MV-4-11 (cell line): ENCODE measurements around the gene OSBPL3.

Experiments
- DNase-seq: peaks from one replicate; lab custom pipeline; 2025; lab: John Stamatoyannopoulos, UW

Gene OSBPL3

DNA sequence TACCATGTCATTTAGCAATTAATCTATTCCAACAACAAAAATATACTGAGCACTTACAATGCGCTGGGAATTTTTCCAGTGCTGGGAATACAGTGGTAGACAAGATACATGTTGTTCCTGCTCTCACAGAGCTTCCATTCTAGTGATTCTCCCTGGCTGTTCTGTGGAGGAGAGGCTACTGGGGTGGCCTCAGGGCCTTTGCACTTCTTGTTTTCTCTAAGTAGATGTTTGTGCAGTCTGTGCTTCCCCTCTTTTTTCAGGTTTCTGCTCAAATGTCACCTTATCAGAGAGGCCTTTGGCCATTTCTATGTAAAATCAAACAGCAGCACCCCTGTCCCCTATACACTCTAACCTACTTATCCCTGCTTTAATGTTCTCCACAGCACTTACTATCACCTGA lies 24.7 kb downstream of the OSBPL3 start:
- no peak for DNase-seq

DNA sequence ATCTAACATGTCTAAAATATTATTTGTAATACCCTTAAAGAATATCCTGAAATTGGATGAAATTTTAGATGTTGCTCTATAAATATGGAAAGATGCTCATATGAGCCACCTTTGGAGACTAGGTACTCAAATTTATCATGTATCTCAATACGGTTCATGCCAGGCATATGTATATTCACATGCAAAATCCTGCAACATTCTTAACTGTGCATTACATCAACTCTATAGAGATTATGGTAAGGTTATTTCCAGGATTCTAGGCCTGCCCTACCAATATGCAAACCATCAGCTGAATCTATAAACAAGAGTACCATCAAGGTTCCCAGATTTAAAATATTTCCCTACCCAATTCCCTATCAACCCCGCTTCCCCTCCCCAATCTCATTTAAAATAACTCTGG lies 27.5 kb downstream of the OSBPL3 start:
- DNase-seq = no peak

DNA sequence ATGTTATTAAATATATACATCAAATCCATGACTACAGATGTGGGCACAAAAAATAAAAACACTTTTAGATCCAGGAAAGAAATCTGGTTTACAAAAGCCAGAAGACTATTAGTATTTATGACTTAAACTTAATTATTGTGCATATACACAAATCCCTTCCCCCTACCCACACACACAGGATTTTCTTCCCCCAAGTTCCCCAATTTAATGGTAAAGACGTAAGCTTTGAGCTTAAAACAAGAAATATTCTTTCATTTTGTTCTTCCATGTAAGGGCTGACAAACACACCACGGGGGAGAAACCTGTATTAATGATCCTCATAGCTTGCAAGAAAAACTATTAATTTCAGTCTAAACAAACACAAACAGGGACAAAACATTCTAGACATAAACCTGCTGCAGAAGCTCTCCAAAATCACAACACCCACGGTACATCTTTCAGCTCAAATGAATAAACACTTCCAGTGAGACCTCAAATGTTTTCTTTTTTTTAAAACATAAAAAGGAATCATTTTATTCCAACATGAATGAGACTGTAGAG lies 28.5 kb downstream of the OSBPL3 start:
- no peak for DNase-seq

DNA sequence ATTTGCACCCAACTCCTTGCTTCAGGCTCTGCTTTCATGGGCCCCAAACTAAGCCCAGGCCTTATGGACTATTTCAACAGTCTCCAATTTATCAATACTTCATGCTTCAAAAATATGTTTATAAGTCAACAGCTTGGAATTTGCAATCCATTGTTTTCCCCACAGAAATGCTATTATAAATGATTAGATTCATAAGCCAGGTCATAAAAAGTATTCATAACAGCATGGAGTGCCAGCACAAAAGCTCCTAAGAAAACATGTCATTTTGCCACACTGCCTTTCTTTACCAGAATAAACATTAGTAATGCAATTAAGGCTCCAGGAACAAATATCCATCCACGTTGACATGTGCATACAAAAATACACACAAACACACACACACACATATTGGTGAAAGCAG lies 30.1 kb downstream of the OSBPL3 start:
- DNase-seq = no peak

DNA sequence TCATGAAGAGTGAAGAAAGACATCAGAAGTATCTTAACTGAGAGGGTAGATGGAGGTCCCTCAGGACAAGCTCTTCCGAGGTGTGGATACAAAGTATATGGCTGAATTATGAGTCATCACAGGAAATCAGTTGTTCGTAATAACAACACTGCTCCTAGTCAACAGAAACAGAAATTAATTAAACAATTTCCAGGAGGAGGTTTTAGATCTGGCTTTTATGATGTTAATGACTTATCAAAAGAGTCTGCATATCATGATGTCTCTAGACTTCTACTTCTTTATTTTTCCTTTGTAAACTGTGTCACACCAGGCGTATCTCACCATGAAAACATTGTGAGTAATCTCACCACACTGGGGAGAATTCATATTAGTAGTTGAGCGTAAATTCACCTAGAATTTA lies 31.2 kb downstream of the OSBPL3 start:
- no peak for DNase-seq

GRCh38 chr7:24946467-24946866 lies 33.5 kb downstream of the OSBPL3 start:
- DNase-seq = no peak

GRCh38 chr7:24945899-24946298 lies 34.1 kb downstream of the OSBPL3 start:
- no peak for DNase-seq

GRCh38 chr7:24943096-24943948 lies 36.7 kb downstream of the OSBPL3 start:
- DNase-seq = no peak

GRCh38 chr7:24942226-24942625 lies 37.8 kb downstream of the OSBPL3 start:
- DNase-seq = no peak

GRCh38 chr7:24939416-24939815 lies 40.6 kb downstream of the OSBPL3 start:
- DNase-seq = peak; percentile 57

- DNase-seq = no peak
Measured at GRCh38 chr7:24936121-24936824, 43.7 kb downstream of the OSBPL3 start.

DNA sequence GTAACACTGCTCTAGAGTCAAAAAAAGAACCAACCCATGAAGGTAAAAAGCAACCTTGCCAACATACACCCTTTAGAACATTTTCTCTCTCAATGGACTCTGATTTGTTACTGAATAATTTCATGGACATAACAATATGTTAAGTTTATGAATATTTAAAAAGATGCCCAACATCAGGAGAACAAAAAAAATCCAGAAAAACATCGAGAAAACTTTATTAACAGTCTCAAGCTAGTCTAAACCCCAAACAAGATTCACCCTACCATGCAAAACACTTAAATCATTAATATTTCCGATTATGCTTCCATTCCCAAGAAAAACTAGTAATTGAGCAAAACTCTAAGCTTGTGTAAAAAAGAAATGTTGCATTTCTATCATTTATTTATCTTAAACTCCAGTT lies 46.7 kb downstream of the OSBPL3 start:
- DNase-seq = no peak

- DNase-seq = no peak
Measured at GRCh38 chr7:24932815-24933214, 47.2 kb downstream of the OSBPL3 start.

- no peak for DNase-seq
Measured at GRCh38 chr7:24932389-24932788, 47.6 kb downstream of the OSBPL3 start.

GRCh38 chr7:24931844-24932243 lies 48.1 kb downstream of the OSBPL3 start:
- DNase-seq = no peak

DNA sequence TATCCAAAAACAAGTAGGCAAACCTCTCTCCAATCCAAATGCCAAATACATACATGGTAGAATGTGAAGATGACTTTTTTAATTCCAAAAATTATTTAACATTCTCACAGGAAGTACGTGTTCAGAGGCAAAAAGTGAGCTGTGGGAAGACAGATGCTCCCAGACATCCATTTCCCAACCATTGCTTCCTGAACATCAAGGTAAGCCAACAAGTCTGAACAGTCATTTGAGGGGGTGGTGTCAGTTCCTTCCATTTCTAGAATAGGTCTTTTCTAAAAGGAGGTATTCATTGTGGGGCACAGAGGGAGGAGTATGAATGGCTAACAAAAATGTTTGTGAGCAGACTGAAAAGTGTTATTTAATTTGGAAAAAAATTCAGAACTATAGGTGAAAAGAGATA lies 49.1 kb downstream of the OSBPL3 start:
- no peak for DNase-seq

DNA sequence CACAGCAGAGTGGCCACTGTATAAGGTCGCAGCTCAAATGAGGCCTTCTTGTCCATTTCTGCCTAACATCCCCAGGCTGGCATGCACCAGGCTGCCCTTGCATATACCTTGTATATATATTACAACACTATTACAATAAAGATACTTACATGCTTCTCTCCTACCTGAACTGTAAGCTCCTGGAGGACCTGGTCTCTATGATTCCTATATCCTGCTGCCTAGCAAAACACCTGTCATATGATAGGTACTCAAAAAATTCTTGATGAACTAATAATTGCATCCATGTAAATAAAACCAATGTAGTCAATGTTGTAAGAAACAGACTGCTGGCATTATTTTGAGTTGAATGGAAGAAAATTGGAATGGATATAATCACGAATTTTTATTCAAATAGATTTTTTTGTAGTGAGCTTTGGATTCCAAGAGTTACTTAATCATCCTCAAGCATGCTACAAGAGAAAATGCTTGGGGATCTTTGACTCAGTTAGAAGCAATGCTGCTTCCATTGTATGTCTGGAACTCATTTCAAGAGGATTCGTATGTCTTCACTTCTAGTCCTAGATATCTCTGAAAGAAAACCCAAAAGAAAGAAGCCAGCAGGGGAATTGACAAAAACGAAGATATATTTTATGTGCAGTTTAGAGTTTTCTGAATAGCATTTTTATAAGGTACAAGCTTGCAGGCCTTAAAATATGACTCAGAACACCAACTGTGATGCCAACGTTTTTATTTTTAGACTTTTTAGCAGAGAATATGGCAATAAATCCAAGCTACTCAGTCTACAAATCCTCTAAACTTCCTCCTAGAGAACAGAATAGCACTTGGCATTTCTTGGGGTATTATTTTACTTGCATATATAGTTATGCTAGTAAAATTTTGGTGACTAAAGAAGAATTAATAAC lies 53.1 kb downstream of the OSBPL3 start:
- no peak for DNase-seq

- DNase-seq = no peak
Measured at GRCh38 chr7:24924375-24924774, 55.6 kb downstream of the OSBPL3 start.

- DNase-seq = no peak
Measured at GRCh38 chr7:24923172-24923865, 56.7 kb downstream of the OSBPL3 start.

- no peak for DNase-seq
Measured at GRCh38 chr7:24922099-24922773, 57.7 kb downstream of the OSBPL3 start.

DNA sequence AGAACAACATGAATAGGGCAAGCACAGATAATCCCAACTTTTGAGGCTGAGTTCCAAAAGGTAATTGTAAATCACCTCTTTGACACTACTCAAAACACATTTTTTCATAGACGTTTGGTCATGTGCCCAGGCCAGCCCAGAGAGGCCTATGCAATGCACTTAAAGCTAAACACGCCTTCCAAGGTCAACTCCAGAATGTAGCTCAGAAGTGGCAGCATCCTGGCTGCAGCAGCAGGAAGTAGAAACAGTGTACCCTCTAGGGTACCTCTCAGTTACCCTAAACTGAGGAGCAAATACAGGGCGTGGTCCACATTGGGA lies 58.7 kb downstream of the OSBPL3 start:
- no peak for DNase-seq
